Measurements from ENCODE around the gene ZNF688.
"Not testable (repeated sequence)": the region's sequence is repeated elsewhere in the genome, so short reads cannot be mapped to it uniquely, and the experiment has no call there.

Gene ZNF688

DNA sequence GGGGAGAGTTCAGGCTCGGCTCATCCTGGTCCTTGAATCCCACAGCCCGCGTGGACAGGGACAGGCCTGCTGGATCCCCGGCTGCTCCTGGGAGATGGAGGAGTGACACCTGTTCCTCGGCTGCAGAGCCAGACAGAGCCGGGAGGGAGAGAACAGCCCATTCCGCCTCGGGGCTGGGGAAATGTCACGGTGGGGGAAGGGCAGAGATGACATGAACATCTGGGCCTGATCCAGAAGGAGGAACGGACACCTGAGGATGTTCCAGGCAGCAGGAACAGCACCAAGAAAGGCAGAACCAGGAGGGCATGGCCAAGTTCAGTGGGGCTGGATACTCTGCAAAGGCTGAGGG, 15.4 kb downstream of the ZNF688 start:
- DNase-seq: no peak

DNA sequence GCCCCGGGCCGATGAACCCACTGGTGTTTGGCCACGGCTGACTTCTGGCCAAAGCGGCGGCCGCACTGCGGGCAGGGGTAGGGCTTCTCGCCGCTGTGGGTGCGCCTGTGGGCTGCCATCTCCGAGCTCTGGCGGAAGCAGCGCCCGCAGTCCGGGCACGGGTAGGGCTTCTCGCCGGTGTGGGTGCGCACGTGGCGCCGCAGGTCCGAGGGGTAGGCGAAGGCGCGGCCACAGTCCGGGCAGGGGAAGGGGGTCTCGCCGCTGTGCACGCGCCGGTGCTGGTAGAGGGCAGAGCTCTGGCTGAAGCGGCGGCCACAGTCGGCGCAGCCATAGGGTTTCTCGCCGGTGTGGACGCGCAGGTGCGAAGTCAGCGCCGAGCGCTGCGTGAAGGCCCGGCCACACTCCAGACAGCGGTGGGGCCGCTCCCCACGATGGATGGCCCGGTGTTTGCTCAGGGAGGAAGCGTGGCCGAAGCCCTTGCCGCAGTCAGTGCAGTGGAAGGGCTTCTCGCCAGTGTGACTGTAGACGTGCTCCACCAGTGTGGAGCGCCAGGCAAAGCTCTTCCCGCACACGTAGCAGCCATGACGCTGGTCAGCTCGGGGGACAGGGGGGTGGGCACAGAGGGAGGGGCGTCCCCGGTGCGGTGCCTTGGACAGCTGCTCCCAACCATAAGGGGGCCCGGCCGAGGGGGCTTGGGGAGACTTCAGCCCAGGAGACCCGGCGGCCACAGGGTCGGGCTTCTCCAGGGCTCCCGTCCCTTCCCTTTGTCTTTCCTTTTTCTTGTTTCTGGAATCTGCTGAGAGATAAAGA, 16.0 kb downstream of the ZNF688 start:
- no peak for DNase-seq

DNA sequence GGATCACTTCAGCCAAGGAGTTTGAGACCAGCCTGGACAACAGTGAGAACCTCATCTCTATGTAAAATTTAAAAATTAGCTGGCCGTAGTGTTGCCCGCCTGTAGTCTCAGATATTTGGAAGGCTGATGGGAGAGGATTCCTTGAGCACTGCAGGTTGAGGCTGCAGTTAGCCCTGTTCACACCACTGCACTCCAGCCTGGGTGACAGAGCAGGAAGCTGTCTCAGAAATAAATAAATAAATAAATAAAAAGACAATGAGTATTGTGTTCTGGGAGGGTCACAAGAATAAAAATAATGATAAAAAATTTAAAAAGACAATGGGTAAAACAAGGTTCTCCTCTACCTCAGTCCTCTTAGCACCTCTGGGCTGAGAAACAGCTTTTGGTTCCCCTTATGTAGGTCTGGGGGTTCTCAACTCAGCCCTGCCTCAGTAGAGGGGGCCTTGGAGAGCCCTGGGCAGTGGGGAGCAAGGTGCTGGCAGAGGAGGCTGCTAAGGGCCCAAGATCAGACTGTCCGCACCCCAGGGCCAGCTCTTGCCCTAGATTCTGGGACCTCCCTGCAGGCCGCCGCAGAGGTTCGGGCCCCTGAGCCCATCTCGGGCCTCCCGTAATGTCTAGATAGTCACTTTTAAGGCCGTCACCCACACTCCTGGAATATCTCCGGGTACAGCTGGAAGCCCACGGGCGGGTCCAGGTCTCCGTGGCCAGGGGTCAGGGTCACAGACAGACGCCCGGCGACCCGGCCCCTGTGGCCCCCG, 16.8 kb downstream of the ZNF688 start:
- DNase-seq: no peak

DNA sequence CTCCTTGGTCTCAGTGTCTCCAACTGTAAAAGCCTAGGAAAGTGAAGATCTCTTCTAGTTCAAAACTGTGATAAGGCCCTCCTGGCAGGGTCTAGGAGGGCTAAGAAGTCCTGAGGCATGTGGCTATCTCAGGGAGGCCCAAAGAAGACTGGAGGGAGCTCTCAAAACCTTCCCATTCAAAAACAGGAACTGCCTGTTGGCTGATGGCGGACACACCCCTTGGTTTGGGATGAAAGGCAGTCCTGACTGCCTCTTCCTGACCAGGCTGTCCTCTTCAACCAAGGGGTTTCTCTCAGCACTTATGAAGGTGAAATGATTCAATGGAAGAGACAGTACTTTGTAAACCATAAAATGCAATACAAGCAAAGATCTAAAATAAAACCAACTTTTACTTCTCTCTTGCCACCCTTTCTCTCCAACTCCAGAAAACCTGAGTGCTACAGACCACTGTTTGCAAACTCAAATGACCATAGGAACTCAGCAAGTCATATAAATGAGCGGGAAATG, 18.1 kb downstream of the ZNF688 start:
- DNase-seq: no peak

DNA sequence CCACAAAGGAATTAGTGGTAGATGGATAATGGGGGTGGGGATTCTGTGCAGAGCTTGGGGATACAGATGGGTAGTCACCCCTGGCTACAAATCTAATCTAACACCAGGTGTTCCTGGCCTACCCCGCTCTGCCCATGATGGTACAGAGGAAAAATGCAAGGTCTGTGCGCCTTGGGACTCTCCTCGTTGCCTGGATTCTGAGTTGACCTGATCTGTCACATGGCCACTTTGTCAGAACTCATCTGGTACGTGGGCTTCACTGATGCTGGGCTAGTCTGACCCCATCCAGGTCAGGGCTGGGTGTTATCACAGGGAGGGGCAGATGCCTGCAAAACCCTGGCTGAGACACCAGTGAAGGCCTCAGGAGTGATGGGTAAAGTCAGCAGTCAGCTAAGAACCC, 18.6 kb downstream of the ZNF688 start:
- no peak for DNase-seq

DNA sequence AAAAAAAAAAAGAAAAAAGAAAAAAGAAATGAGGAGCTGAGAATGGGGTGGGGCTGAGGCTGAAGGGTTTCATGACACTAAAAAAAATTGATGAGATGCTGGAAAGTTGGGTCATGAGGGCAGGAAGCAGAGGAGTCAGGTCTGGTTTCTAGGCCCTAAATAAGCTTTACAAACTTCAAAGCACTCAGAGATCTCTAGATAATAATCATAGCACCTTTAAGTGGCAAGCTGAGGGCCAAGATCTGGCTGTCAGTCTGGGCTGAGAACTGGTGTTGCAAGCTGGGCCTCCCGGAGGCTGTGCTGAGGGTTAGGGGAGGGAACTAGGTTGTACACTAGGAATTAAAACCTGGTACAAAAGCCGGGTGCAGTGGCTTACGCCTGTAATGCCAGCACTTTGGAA, 19.7 kb downstream of the ZNF688 start:
- peak in 4 of 5 experiments; percentile 53 to 94 (median 78) for DNase-seq

DNA sequence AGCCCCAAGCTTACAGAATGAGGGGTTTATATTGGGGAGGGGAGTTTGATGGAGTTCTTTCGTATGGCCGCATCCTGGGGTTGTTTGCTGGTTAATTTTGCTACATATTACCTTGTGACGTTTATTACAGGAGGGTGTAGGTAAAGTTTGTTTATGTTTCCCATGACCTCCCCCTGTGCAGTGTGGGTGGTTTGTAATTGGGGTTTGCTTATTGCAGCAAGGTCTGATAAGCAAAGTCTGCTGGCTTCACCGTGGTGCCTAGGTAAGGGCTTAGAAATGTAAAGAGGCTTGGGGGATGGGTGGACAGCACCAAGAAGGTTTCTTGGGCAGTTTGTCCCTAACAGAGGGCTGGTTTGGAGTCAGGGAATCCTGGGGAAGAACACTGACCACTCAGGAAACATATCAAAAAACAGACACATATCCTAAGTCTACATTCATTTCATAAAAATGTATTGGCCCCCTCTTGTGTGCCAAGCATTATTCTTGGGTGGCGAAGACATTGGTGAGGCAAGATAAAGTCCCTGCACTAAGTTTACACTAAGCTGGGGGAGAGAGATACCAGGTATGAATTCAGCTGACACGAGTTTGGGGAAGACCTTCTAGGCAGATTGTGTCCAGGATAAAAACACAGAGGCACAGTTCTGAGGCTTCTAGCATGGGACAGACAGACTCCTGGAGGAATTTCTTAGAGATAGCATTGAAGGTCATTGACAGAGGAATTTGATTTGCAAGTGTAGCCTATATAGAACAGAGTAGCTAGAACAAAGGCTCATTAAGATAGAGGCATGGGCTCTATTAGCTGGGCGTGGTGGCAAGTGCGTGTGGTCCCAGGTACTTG, 22.9 kb downstream of the ZNF688 start:
- no peak for DNase-seq

DNA sequence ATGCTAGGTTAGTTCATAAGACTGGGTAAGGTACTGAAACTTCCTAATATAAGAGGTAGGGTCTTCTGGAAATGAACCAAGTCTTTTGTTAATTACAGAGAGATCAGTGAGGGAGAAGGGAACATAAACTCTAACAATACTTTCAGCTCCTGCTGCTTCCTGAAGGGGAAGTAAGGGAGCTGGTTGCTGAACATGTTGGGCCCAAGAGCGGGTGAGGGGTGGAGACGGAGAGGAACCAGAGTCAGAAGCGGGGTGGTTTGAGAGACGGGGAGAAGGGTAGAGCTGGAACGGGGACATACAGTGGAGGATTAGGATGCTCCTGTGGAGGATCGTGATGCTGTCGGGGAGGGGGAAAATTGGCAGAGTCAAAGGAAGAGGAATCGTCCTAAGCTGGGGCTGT, 25.4 kb downstream of the ZNF688 start:
- DNase-seq: no peak

DNA sequence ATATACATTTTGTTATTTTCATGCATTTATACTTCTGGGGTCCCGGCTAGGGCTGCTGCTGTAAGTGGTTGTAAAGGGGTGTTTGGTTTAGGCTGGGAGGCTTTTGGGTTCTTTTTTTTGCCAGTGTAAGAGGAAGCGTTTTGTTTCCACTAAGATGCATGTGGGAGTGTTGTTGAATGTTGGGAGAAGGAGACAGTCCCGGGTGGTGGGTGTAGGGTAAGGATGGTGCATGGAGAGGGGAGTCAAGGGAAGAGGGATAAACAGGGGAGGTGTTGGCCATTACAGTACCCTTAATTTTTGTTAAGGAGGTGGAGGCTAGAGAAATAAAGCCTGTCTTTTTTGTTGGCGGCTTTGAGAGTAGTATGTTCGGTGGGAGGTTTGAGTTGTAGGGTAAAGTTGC, 28.4 kb downstream of the ZNF688 start:
- no peak for DNase-seq

DNA sequence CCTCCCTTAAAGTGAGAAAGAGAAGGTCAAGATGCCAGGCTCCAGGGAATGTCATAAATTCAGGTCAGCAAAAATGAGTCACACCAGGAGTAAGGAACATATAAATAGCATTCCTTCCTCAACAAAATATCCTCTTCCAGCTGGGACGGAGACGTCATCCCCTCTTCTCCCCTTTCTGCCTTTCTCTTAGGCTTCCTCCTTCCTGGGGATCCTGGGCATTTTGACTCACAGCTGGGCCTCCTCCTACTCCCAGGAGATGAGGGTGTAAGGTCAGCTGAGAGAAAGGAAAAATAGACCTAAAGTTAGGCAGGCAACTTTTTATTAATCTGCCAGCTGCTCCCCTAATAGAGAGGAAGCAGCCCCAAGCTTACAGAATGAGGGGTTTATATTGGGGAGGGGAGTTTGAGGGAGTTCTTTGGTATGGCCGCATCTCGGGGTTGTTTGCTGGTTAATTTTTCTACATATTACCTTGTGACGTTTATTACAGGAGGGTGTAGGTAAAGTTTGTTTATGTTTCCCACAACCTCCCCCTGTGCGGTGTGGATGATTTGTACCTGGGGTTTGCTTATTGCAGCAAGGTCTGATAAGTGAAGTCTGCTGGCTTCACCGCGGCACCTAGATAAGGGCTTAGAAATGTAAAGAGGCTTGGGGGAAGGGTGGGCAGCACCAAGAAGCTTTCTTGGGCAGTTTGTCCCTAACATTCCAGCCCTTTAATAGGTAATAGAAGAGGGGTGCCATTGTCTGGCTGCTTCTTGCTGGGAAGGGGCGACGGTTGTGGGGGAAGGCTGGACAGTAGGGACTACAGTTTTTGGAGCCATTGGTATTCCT, 29.8 kb downstream of the ZNF688 start:
- no peak for DNase-seq

DNA sequence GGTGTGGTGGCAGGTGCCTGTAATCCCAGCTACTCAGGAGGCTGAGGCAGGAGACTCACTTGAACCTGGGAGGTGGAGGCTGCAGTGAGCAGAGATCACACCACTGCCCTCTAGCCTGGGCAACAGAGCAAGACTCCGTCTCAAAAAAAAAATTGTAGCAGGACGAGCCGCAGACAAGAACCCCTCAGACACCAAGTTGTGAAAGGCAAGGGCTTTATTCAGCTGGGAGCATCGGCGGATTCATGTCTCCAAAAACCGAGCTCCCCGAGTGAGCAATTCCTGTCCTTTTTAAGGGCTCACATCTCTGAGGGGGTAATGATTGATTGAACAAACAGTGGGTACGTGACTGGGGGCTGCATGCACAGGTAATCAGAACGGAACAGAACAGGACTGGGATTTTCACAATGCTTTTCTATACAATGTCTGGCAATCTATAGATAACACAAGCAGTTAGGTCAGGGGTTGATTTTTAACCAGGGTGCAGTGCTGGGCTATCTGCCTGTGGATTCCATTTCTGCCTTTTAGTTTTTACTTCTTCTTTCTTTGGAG, 30.5 kb downstream of the ZNF688 start:
- DNase-seq: not testable (repeated sequence)

DNA sequence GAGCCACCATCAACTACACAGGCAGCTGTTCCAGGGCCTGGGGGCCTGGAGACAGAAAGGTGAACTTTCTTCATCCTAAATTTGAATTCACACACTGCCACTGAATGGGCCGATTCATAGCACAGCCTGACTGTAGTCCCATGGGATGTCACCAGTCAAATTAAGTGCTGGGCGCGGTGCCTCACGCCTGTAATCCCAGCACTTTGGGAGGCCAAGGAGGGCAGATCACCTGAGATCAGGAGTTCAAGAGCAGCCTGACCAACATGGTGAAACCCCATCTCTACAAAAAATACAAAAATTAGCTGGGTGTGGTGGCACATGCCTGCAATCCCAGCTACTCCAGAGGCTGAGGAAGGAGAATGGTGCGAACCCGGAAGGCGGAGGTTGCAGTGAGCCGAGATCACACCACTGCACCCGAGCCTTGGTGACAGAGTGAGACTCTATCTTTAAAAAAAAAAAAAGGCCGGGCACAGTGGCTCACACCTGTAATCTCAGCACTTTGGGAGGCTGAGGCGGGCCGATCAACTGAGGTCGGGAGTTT, 31.5 kb downstream of the ZNF688 start:
- DNase-seq: not testable (repeated sequence)

DNA sequence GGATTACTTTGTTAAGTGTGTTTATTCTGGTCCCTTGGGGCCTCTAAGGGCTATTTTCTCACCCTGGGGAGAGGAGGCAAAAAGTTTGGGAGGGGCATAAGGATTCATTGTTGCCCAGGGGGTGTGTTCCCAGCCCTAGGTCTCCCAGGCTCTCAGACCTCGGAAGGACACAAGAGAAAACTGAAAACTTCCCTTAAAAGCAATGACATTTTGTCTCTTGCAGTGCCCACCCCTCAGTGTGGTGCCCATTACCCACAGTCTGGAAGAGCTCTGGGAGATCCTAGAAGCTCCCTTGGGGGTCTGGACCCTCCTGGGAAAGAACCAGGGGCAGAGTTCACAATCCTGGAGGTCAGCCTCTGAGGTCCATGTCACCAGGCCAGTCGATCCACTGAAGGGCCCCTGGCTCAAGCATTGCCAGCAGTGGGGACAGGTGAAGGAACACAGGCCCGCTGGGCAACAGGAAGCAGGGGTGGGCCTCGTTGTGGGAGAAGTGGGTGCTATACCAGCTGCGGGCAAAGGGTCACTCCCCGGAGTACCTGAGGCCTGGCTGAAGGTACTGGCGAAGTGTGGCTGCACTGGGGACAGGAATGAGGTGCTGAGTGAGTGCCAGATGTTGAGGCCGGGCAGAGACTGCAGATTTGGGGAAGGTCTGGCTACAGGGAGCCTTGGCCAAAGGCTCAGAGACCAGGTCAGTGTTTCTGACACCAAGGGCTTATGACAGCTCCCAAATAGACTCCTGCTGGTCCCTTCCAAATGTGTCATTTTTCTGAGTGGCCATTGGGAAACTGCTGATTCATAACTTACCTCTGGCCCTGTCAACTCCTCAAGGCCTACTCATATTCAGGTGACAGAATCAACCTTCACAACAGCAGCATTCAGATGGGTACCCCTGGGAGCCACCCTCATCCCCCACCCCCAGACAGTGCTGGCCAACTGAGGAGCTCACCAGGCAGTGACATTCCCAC, 32.2 kb downstream of the ZNF688 start:
- no peak for DNase-seq

DNA sequence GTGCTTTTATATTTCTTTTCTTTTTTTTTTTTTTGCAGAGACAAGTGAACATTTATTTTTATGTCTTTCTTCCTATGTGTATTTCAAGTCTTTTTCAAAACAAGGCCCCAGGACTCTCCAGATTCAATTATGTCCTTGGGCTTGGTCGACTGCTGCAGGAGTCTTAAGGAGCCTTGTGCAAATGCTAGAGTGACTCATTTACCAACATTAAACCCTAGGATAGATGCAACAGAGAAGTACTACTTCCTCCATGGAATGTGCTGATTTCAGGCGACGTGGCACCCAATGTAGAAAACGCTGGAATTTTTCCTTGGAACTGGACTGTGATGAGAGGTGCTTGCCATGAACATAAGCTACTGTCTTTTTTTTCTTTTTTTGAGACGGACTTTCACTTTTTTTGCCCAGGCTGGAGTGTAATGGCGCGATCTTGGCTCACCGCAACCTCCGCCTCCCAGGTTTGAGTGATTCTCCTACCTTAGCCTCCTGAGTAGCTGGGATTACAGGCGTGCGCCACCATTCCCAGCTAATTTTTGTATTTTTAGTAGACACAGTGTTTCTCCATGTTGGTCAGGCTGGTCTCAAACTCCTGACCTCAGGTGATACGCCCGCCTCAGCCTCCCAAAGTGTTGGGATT, 35.0 kb downstream of the ZNF688 start:
- DNase-seq: not testable (repeated sequence)

DNA sequence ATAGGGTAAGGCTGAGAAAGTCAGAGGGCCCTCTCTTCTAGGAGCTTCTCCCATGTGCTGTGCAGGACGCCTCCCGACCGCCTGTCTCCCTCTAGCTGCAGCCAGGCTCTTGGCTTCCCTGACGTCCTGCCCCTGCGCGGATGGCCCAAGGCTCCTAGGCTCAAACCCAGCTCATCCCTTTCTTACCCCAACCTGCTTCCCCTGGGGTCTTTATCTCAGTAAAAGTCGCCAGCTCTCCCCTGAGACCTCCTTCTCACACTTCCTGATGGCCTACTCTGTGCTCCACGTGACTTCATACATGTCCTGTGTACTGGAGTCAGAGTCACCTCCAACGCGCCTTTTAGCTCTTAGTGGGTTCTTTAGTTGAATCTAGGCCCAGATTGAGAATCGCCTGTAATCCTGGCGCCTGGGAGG, 35.7 kb downstream of the ZNF688 start:
- DNase-seq: peak in 4 of 5 experiments; percentile 49 to 78 (median 52)

DNA sequence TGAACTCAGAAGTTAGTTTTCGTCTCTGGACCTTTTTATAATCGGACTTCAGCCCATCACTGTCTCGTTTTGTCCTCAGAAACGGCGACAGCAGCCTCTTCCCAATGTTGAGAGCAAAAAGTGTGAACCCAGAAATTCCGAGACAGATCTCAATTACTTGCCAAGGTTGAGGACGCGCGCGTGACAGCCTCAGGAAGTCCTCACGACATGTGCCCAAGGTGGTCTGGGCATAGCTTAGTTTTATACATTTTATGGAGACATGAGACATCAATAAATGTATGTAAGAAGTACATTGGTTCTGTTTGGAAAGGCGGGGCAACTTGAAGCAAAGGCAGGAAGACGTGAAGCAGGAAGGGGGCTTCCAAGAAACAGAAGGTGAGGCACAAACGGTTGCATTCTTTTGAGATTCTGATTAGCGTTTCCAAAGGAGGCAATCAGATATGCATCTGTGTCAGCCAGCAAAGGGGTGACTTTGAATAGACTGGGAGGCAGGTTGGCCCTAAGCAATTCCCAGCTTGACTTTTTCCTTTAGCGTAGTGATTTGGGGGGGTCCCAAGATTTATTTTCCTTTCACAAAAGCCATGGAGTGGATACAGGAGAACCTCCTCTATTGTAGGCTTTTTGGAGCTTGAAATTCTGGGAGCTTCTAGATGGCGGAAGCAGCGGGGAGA, 36.3 kb downstream of the ZNF688 start:
- no peak for DNase-seq

DNA sequence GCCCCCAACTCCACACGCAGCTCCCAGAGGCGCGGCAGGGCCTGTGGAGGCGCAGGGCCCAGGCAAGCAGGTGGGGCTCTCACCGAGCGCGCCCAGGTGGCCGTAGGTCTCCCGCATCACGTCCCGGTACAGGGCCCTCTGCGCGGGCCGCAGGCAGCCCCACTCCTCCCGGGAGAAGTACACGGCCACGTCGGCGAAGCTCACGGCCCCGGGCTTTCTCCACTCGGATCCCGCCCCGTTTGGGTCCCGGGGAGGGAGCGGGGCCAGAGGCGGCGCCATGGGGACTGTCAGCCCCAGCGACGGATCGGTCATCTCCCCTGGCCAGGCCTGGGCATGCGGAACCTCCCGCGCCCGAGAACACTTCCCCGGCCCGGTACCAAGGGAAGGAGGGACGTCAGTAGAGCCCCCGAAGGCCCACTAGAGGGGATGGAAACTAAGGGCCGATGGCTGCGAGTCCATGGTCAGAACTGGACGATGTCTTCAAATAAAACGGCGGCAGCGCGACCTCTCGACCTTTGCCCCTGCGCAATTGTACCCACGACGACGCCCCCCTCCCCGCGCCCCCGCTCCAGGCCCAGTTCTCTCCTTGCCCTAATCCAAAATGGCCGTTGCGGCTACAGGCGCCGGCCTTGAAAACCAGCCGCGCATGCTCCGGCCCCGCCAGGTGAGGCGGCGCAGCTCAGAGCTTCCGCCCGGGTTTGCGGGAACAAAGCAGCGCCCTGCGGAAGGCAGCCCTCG, 37.0 kb downstream of the ZNF688 start, which contains the start of gene ZNF747:
TSS of gene ZNF747 (minus strand) at position 491 of the 738 bp plus-strand sequence. CDS start at position 312, 179 bp downstream.
- peak; percentile 83 to 93 (median 85) for DNase-seq

DNA sequence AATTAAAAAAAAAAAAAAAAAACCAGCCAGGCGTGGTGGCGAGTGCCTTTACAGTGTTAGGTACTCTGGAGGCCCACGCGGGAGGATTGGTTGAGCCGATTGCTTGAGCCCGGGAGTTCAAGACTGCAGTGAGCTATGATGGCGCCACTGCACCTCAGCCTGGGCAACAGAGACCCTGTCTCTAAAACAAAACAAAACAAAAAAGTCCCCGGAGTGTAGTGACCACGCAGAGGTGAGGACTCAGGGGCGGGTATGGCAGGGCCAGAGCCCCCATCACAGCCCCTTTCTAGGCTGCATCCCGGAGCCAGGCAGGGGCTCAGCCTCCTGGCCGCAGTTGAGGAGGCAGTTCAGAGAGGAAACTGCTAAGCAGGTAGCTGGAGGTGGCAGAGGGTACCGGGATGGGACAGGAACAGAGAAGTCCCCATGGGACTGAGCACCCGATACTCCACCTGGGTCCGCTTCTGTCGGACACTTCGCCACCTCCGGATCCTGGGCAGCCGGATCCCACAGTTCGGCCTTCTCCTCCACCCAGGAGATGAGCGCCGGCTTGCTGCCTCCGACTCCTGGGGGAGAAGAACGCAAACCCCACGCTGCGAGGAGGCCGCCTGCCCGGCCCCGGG, 37.7 kb downstream of the ZNF688 start:
- peak in 1 of 5 experiments; percentile 55 for DNase-seq

Data from T-helper 2 cell (primary cell).